Astrocyte of the cerebellum (primary cell): ENCODE measurements around the gene CPT2.

Source experiments
- DNase-seq: peaks from one replicate; pipeline ENCODE4 v3.0.0-alpha.2; 2011; ENCODE audit warnings: low read depth
- H3K4me3 ChIP-seq: 2 replicates; pipeline ENCODE4 v1.5.1; 2011; ENCODE audit warnings: mild to moderate bottlenecking, low read depth, low read length, moderate library complexity
- in situ Hi-C: cut with HindIII; loops from 2 replicates; pipeline ENCODE4 v1.10.0; 2017; ENCODE audit warnings: low sequenced_read_pairs
- TF ChIP-seq, protein P1 (sequence below): IDR thresholded peaks from 2 replicates; pipeline ENCODE4 v1.5.1; 2012; ENCODE audit warnings: low read length, low read depth, moderate library complexity, mild to moderate bottlenecking; ENCODE audit errors: missing control alignments

CPT2 gene

DNA sequence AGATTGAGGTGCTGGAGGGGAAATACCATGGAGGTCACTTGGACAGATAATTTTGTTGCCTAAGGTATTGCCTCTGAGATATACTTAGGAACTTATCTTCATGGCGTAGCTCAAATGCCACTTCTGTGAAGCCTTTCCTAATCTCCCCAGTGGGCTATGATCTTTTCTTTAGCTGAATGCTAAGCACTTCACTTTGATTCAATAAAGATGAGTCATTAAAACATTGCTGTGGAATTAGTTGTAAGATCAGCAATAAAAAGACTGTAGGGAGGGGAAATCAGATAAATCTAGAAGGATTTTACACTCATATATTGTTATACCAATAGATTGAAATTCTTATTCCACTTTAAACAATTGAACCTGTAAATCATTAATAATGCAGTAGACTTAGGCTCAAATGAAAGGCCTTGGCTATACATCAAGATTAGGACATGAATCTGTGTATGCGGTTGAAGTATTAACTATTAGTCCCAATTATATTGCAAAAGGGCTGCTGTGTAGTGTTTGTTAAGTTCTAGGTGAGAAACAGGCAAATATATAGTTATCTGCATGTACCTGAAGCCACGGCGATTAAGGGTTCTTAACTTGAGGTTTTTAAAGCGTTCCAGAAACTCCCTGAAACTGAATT, 60.9 kb downstream of the CPT2 start:
- no peak overlapping the region for H3K4me3 ChIP-seq
- no peak for DNase-seq
- in situ Hi-C loops: no loop called here
- TF ChIP-seq, protein P1, sequence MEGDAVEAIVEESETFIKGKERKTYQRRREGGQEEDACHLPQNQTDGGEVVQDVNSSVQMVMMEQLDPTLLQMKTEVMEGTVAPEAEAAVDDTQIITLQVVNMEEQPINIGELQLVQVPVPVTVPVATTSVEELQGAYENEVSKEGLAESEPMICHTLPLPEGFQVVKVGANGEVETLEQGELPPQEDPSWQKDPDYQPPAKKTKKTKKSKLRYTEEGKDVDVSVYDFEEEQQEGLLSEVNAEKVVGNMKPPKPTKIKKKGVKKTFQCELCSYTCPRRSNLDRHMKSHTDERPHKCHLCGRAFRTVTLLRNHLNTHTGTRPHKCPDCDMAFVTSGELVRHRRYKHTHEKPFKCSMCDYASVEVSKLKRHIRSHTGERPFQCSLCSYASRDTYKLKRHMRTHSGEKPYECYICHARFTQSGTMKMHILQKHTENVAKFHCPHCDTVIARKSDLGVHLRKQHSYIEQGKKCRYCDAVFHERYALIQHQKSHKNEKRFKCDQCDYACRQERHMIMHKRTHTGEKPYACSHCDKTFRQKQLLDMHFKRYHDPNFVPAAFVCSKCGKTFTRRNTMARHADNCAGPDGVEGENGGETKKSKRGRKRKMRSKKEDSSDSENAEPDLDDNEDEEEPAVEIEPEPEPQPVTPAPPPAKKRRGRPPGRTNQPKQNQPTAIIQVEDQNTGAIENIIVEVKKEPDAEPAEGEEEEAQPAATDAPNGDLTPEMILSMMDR: no peak

DNA sequence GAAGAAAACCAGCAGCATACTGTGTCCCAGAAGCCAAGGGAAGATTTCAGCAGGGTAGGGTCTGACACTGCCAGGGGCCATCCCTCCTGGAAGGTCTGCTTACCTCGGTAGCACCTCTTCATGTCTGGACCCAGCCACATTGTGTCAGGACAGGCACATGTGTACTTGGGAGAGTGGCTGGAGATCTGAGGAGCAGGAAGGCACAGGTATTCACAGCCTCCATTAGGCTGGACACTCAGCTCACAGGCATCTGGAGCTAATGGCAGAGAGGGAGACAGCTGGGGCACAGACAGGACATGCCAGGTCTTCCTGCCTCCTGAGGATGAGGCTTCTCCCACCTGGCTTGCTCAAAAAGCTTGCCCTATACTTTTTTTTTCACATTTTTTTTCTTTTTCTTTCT, 61.6 kb downstream of the CPT2 start:
- H3K4me3 ChIP-seq: no peak overlapping the region
- in situ Hi-C loops: no loop called here
- TF ChIP-seq, protein P1: no peak
- no peak for DNase-seq

DNA sequence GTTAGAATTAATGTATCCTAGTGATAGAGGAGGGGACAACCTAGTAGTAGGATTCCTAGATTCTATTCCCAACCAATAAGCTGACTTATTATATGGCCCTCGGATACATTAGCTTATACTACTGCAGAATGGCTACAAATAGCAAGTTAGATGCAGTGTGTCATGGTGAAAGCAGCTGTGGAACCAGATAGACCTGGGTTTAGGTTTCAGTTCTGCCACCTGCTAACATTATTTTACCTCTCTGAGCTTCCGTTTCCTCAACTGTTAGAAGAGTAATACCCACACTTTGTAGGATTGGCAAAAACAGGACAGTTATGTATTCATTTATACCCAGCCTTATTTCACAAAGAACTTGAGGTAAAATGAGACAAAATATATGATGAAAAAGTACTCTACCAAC, 63.3 kb downstream of the CPT2 start:
- no peak for DNase-seq
- no peak overlapping the region for H3K4me3 ChIP-seq
- TF ChIP-seq, protein P1: no peak
- in situ Hi-C loops: no loop called here

DNA sequence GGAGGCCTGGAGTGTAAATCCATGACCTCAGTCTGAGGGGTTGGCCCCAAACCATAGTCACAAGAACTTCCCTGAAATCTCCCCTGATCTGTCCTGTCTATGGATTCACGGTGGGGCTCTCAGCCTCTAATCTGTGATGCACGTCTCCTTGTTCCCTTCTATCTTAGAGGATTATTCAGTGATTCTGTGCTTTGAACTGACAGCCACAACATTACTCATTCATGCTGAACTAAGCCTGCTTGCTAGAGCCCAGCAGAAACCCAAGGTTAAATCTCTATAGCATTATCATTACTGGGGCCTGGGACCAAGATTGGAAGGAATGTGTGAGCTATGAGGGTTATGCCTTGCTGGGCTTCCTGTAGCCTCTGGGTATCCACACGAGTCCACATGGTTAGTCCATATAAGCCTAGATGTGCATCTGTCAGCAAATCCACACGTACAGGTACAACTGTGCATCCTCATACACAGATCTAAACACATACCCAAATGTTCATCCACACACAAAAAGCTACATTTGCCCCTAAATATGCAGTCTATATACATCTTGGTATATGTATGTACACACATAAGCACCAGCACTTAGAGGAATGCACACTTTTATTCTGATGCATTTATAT, 64.1 kb downstream of the CPT2 start:
- in situ Hi-C loops: no loop called here
- TF ChIP-seq, protein P1: no peak
- DNase-seq: no peak
- no peak overlapping the region for H3K4me3 ChIP-seq

DNA sequence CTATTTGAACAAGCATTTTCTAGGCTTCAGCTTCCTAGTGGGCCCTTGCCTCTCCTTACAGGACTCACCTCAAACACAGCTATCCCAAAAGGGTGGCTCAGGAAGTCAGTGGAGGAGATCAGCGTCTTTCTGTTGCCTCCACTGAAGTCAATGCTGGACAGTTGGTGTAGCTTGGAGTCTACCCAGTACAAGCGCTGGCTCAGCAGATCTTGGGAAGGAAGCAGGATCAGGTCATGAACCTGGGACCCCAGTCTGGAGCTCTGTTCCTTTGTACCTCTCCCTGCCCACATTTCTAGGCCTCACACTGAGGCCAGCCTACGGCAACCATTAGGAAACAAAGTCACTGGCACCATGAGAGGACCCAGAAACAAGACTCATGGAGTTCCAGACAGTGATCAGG, 65.4 kb downstream of the CPT2 start:
- TF ChIP-seq, protein P1: no peak
- in situ Hi-C loops: no loop called here
- no peak overlapping the region for H3K4me3 ChIP-seq
- DNase-seq: no peak
